DND-41 (cell line): Measurements from ENCODE around the gene LLGL1.

Experiments
- ATAC-seq: fragments of 200-7000 bp; cut with Tn5 transposase; 3 replicates; pipeline ENCODE4 v1.9.1; 2021; ENCODE audit warnings: low read depth; ENCODE audit not compliant: insufficient read depth
- DNase-seq: peaks from one replicate; pipeline ENCODE4 v3.0.0-alpha.2; 2020
- H2AFZ ChIP-seq: 2 replicates; pipeline ENCODE4 v1.6.0; 2012; ENCODE audit warnings: low read depth, low read length
- H3K27ac ChIP-seq: 2 replicates; pipeline ENCODE4 v1.5.1; 2012; ENCODE audit warnings: low read length, inconsistent platforms
- H3K27me3 ChIP-seq: fragments of 200-600 bp; sonication (generic); 2 replicates; pipeline ENCODE4 v1.6.0; 2012; ENCODE audit warnings: low read length, mild to moderate bottlenecking, inconsistent platforms; ENCODE audit not compliant: insufficient read depth, poor library complexity
- H3K36me3 ChIP-seq: 2 replicates; pipeline ENCODE4 v1.5.1; 2012; ENCODE audit warnings: low read length, inconsistent platforms; ENCODE audit not compliant: insufficient read depth
- H3K4me1 ChIP-seq: 2 replicates; pipeline ENCODE4 v1.5.1; 2012; ENCODE audit warnings: mild to moderate bottlenecking, low read length; ENCODE audit not compliant: insufficient read depth
- H3K4me2 ChIP-seq: 2 replicates; pipeline ENCODE4 v1.6.0; 2012; ENCODE audit warnings: mild to moderate bottlenecking, moderate library complexity, low read length, inconsistent platforms; ENCODE audit not compliant: insufficient read depth
- H3K4me3 ChIP-seq, 2 experiments: fragments of 200-600 bp in 1 of 2; shearing (Covaris generic) in 1 of 2; 2 replicates each; pipeline ENCODE4 v1.5.1; 2012 to 2016; ENCODE audit warnings: inconsistent platforms in 2 of 2, low read length in 2 of 2, mild to moderate bottlenecking in 2 of 2, low read depth in 1 of 2, moderate library complexity in 1 of 2
- H3K79me2 ChIP-seq: 2 replicates; pipeline ENCODE4 v1.6.0; 2012; ENCODE audit warnings: low read length, inconsistent platforms; ENCODE audit not compliant: insufficient read depth
- H3K9ac ChIP-seq: 2 replicates; pipeline ENCODE4 v1.6.0; 2012; ENCODE audit warnings: low read depth, mild to moderate bottlenecking, inconsistent platforms, low read length, moderate library complexity
- H3K9me3 ChIP-seq: 2 replicates; pipeline ENCODE4 v1.5.1; 2012; ENCODE audit warnings: low read length, moderate library complexity, mild to moderate bottlenecking, inconsistent platforms; ENCODE audit not compliant: insufficient read depth, severe bottlenecking
- H4K20me1 ChIP-seq: 2 replicates; pipeline ENCODE4 v1.6.0; 2012; ENCODE audit warnings: low read length; ENCODE audit not compliant: insufficient read depth
- EZH2 ChIP-seq: IDR thresholded peaks from 3 replicates; pipeline ENCODE4 v1.6.1; 2012; ENCODE audit warnings: borderline replicate concordance, low read depth, mild to moderate bottlenecking, moderate library complexity, low read length, inconsistent platforms; ENCODE audit not compliant: severe bottlenecking
- TF ChIP-seq, protein P1 (sequence below): IDR thresholded peaks from 2 replicates; pipeline ENCODE4 v1.5.1; 2012; ENCODE audit warnings: borderline replicate concordance, low read length, moderate library complexity, mild to moderate bottlenecking; ENCODE audit not compliant: poor library complexity, severe bottlenecking; ENCODE audit errors: extremely low read depth

Gene LLGL1

DNA sequence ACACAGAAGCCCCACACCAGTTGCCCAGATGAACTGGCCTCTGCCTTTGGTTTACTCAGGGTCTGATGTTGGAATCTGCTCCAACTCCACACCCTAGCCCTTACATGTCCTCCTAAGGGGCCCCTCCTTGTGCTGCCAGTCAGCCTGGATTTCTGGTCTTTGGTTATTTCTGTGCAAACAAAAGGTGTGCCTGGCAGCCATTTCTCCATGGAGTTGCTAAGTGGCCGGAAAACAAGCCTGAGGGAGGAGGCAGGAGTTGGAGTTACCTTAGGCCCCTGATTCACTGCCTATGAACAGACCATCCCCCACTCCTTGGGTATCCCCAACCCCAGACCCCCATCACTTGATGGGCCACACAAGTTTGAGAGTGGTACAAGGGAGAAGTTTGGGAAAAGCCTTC lies 46.2 kb upstream of the LLGL1 start:
- peaks cover under 1% of the 10 kb centered on the region; the same call in 1 of the 2 replicates for H3K36me3 ChIP-seq
- H2AFZ ChIP-seq, result no peak overlapping the region
- peaks cover 14% of the 10 kb centered on the region for H3K4me1 ChIP-seq
- no peak overlapping the region for H3K4me3 ChIP-seq
- TF ChIP-seq, protein P1, sequence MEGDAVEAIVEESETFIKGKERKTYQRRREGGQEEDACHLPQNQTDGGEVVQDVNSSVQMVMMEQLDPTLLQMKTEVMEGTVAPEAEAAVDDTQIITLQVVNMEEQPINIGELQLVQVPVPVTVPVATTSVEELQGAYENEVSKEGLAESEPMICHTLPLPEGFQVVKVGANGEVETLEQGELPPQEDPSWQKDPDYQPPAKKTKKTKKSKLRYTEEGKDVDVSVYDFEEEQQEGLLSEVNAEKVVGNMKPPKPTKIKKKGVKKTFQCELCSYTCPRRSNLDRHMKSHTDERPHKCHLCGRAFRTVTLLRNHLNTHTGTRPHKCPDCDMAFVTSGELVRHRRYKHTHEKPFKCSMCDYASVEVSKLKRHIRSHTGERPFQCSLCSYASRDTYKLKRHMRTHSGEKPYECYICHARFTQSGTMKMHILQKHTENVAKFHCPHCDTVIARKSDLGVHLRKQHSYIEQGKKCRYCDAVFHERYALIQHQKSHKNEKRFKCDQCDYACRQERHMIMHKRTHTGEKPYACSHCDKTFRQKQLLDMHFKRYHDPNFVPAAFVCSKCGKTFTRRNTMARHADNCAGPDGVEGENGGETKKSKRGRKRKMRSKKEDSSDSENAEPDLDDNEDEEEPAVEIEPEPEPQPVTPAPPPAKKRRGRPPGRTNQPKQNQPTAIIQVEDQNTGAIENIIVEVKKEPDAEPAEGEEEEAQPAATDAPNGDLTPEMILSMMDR, result no peak
- TF ChIP-seq EZH2, result no peak
- H3K9ac ChIP-seq, result no peak overlapping the region
- H3K79me2 ChIP-seq, result peaks cover 8% of the 10 kb centered on the region
- no peak overlapping the region for H3K4me2 ChIP-seq
- H3K27me3 ChIP-seq, result no peaks in the 10 kb centered on the region
- no peaks in the 10 kb centered on the region for H3K9me3 ChIP-seq
- ATAC-seq (no peak), DNase-seq (no peak)
- 0 out of 2 replicates have a peak, but pooled peaks cover 3% of the 10 kb centered on the region for H4K20me1 ChIP-seq
- H3K27ac ChIP-seq, result no peak overlapping the region

DNA sequence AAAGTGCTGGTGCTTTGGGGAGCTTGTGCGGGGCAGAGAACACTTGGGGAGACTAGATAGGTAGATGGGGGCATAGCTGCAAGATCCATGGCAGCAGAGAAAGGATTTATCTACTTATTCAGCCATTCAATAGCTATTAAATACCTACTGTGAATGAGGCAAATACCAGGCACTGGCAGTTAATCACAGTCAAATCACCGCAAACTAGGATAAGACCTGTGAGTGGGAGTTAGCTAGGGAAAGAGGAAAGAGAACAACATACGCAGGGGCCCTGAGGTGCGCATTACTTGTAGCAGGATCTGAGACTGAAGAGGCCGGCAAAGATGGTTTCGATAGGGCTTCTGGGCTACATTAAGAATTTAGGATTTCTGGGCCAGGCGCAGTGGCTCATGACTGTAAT lies 45.6 kb upstream of the LLGL1 start:
- H3K4me1 ChIP-seq, result peaks cover 20% of the 10 kb centered on the region
- DNase-seq (no peak), ATAC-seq (no peak)
- no peaks in the 10 kb centered on the region for H3K27me3 ChIP-seq
- no peaks in the 10 kb centered on the region for H3K9me3 ChIP-seq
- peaks cover 9% of the 10 kb centered on the region for H4K20me1 ChIP-seq
- peaks cover 7% of the 10 kb centered on the region; the same call in 1 of the 2 replicates for H3K36me3 ChIP-seq
- no peak overlapping the region for H3K4me3 ChIP-seq
- no peak overlapping the region for H3K27ac ChIP-seq
- no peak overlapping the region for H3K4me2 ChIP-seq
- TF ChIP-seq, protein P1, result no peak
- no peak for TF ChIP-seq EZH2
- H2AFZ ChIP-seq, result no peak overlapping the region
- no peak overlapping the region for H3K9ac ChIP-seq
- H3K79me2 ChIP-seq, result peaks cover 14% of the 10 kb centered on the region

DNA sequence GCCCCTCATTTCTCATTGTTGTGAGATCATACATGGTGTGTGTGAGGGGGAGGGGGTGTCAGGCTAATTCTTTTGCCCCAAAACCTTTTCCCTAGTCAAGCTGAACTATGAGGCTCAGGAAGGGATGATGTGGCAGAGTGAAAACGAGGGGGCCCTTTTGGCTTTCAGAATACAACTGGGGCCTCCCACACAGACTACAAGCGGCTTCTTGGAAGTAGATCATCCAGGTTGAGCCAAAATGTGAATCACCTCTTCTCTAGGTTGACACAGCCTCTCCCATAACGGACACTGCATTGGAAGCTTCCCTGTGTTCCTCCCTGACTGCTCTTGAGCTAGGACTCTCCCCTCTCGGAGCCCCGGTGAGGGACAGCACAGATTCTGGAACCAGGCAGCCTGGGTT lies 44.1 kb upstream of the LLGL1 start:
- Histone ChIP-seq H3K79me2 (peaks cover 30% of the 10 kb centered on the region), H3K4me3 (no peak overlapping the region), H3K36me3 (peaks cover 21% of the 10 kb centered on the region), H3K9ac (no peak overlapping the region), H4K20me1 (peaks cover 24% of the 10 kb centered on the region), H3K27me3 (no peaks in the 10 kb centered on the region), H3K4me1 (peaks cover 36% of the 10 kb centered on the region), H2AFZ (no peak overlapping the region), H3K27ac (no peak overlapping the region), H3K4me2 (no peak overlapping the region; the same call in 1 of the 2 replicates), H3K9me3 (no peaks in the 10 kb centered on the region)
- ATAC-seq (no peak), DNase-seq (no peak)
- TF ChIP-seq, protein P1, result no peak
- no peak for TF ChIP-seq EZH2
